H1 (cell line): ENCODE data around the gene SLC1A1. TPM values are rescaled to one million over a fixed set of nuclear protein-coding genes. Genes with fewer than 3 reads are reported as not detected.

Experiments
- CTCF ChIA-PET: fragments of 300-600 bp; sonication (Branson Sonifier 250); formaldehyde crosslinking; loops from one replicate; lab custom pipeline; 2021; ENCODE audit not compliant: partially characterized antibody; lab: Charles Lee
- POLR2A ChIA-PET: fragments of 300-600 bp; sonication (Branson Sonifier 250); formaldehyde crosslinking; loops from one replicate; lab custom pipeline; 2021; ENCODE audit warnings: inconsistent platforms; ENCODE audit not compliant: partially characterized antibody; lab: Charles Lee
- DNase-seq, 2 experiments: peaks; one replicate each; pipeline versions ENCODE4 v3.0.0 to v3.0.0-alpha.2; 2010 to 2022; ENCODE audit warnings: low spot score in 2 of 2, low read depth in 1 of 2, mixed read lengths in 1 of 2
- FAIRE-seq: peaks from 2 replicates; lab custom pipeline; 2011; peaks lifted over from hg19 to GRCh38; lab: Jason Lieb, UNC
- H2AFZ ChIP-seq: 2 replicates; pipeline ENCODE4 v1.8.1; 2012; ENCODE audit warnings: low read length, inconsistent platforms
- H2AK5ac ChIP-seq: 2 replicates; pipeline ENCODE4 v1.6.1; 2013; ENCODE audit warnings: low read depth, low read length
- H2BK120ac ChIP-seq: replicated peaks from 2 replicates; pipeline ENCODE3; 2013; ENCODE audit warnings: low read depth, low read length, inconsistent platforms
- H2BK12ac ChIP-seq: 2 replicates; pipeline ENCODE4 v1.6.1; 2013; ENCODE audit warnings: low read depth, low read length
- H2BK15ac ChIP-seq: 2 replicates; pipeline ENCODE4 v1.6.1; 2013; ENCODE audit warnings: low read length
- H2BK20ac ChIP-seq: 2 replicates; pipeline ENCODE4 v1.6.1; 2013; ENCODE audit warnings: low read length
- H2BK5ac ChIP-seq: 2 replicates; pipeline ENCODE4 v1.6.1; 2013; ENCODE audit warnings: low read depth, low read length
- H3K14ac ChIP-seq: 2 replicates; pipeline ENCODE4 v1.6.1; 2013; ENCODE audit warnings: inconsistent platforms; ENCODE audit not compliant: insufficient read length
- H3K18ac ChIP-seq: 2 replicates; pipeline ENCODE4 v1.6.1; 2013; ENCODE audit warnings: low read length; ENCODE audit errors: extremely low read depth
- H3K23ac ChIP-seq: 2 replicates; pipeline ENCODE4 v1.6.1; 2013; ENCODE audit warnings: inconsistent platforms; ENCODE audit not compliant: insufficient read length
- H3K23me2 ChIP-seq: 2 replicates; pipeline ENCODE4 v1.6.1; 2013; ENCODE audit warnings: low read depth, low read length
- H3K27ac ChIP-seq: 2 replicates; pipeline ENCODE4 v1.6.1; 2011; ENCODE audit warnings: low read depth, low read length, inconsistent platforms
- H3K27me3 ChIP-seq, 4 experiments: replicated peaks in 1 of 4; 1 replicate in 1 of 4; 2 replicates in 3 of 4; pipeline versions ENCODE4 v1.6.1 to v1.8.1; 2011 to 2013; ENCODE audit warnings: low read length in 3 of 4, mild to moderate bottlenecking in 3 of 4, inconsistent platforms in 2 of 4, mixed read lengths in 2 of 4, moderate library complexity in 1 of 4; ENCODE audit not compliant: control insufficient read depth in 3 of 4, insufficient read depth in 3 of 4; ENCODE audit errors: extremely low read depth in 1 of 4
- H3K36me3 ChIP-seq, 4 experiments: 2 replicates each; pipeline versions ENCODE4 v1.6.1 to v1.8.1; 2011 to 2013; ENCODE audit warnings: mild to moderate bottlenecking in 4 of 4, low read length in 3 of 4, moderate library complexity in 2 of 4, control low read depth in 1 of 4, inconsistent platforms in 1 of 4; ENCODE audit not compliant: insufficient read depth in 4 of 4, control insufficient read depth in 2 of 4
- H3K4ac ChIP-seq: replicated peaks from 2 replicates; pipeline ENCODE3; 2013; ENCODE audit warnings: low read length, low read depth, mixed read lengths, inconsistent platforms; ENCODE audit not compliant: insufficient read length
- H3K4me1 ChIP-seq, 4 experiments: replicated peaks in 1 of 4; 1 replicate in 1 of 4; 2 replicates in 3 of 4; pipeline versions ENCODE4 v1.6.1 to v1.8.1; 2011 to 2013; ENCODE audit warnings: low read length in 3 of 4, inconsistent platforms in 2 of 4, mixed read lengths in 1 of 4; ENCODE audit not compliant: insufficient read depth in 4 of 4, control insufficient read depth in 3 of 4
- H3K4me2 ChIP-seq, 2 experiments: 2 replicates each; pipeline versions ENCODE4 v1.6.1 to v1.8.1; 2011 to 2013; ENCODE audit warnings: low read depth in 2 of 2, low read length in 2 of 2, control low read depth in 1 of 2, inconsistent platforms in 1 of 2, mild to moderate bottlenecking in 1 of 2; ENCODE audit not compliant: insufficient read depth in 1 of 2
- H3K4me3 ChIP-seq, 4 experiments: fragments of 200-600, 300-600 bp in 1 of 4; sonication (generic), shearing (Covaris generic), sonication (Bioruptor Twin) in 1 of 4; 2 replicates each; pipeline versions ENCODE4 v1.5.1 to v1.8.1; 2011 to 2016; ENCODE audit warnings: low read length in 4 of 4, low read depth in 3 of 4, control low read depth in 2 of 4, inconsistent platforms in 2 of 4, mild to moderate bottlenecking in 2 of 4, mixed read lengths in 1 of 4, moderate library complexity in 1 of 4; ENCODE audit not compliant: insufficient read depth in 2 of 4; ENCODE audit errors: extremely low read depth in 1 of 4
- H3K56ac ChIP-seq: replicated peaks from 2 replicates; pipeline ENCODE3; 2013; ENCODE audit warnings: low read depth, mild to moderate bottlenecking, mixed read lengths, low read length, inconsistent platforms; ENCODE audit not compliant: insufficient read length
- H3K79me1 ChIP-seq: 2 replicates; pipeline ENCODE4 v1.6.1; 2013; ENCODE audit warnings: low read depth, low read length, control low read depth
- H3K79me2 ChIP-seq, 2 experiments: 2 replicates each; pipeline versions ENCODE4 v1.6.1 to v1.8.1; 2012 to 2013; ENCODE audit warnings: low read length in 2 of 2, mild to moderate bottlenecking in 2 of 2, inconsistent platforms in 1 of 2; ENCODE audit not compliant: insufficient read depth in 2 of 2, control insufficient read depth in 1 of 2
- H3K9ac ChIP-seq, 4 experiments: replicated peaks in 1 of 4; 1 replicate in 1 of 4; 2 replicates in 3 of 4; pipeline versions ENCODE4 v1.6.1 to v1.8.1; 2011 to 2013; ENCODE audit warnings: low read depth in 3 of 4, low read length in 3 of 4, control low read depth in 2 of 4, mild to moderate bottlenecking in 2 of 4, moderate library complexity in 2 of 4, inconsistent platforms in 1 of 4; ENCODE audit errors: extremely low read depth in 1 of 4
- H3K9me3 ChIP-seq, 2 experiments: 2 replicates each; pipeline versions ENCODE4 v1.6.1 to v1.8.1; 2012 to 2013; ENCODE audit warnings: mild to moderate bottlenecking in 2 of 2, moderate library complexity in 2 of 2, control low read depth in 1 of 2, inconsistent platforms in 1 of 2, low read depth in 1 of 2, low read length in 1 of 2, mixed read lengths in 1 of 2; ENCODE audit not compliant: insufficient read depth in 2 of 2
- H4K20me1 ChIP-seq, 2 experiments: replicated peaks in 1 of 2; 2 replicates each; pipeline versions ENCODE3 to v1.8.1; 2011 to 2013; ENCODE audit warnings: inconsistent platforms in 2 of 2, low read length in 2 of 2, mild to moderate bottlenecking in 1 of 2; ENCODE audit not compliant: insufficient read depth in 2 of 2, control insufficient read depth in 1 of 2
- H4K5ac ChIP-seq: 2 replicates; pipeline ENCODE4 v1.6.1; 2013; ENCODE audit warnings: low read length, low read depth, mixed read lengths, inconsistent platforms; ENCODE audit not compliant: insufficient read length
- H4K8ac ChIP-seq: 2 replicates; pipeline ENCODE4 v1.8.0; 2013; ENCODE audit warnings: mild to moderate bottlenecking, moderate library complexity, low read length, inconsistent platforms; ENCODE audit not compliant: insufficient read depth; ENCODE audit errors: extremely low read depth
- H4K91ac ChIP-seq: replicated peaks from 2 replicates; pipeline ENCODE3; 2013; ENCODE audit warnings: low read length, mixed read lengths, inconsistent platforms; ENCODE audit not compliant: insufficient read length
- EZH2 ChIP-seq: fragments of 200-600 bp; sonication (generic); IDR thresholded peaks from 2 replicates; pipeline ENCODE4 v1.7.1; 2012; ENCODE audit warnings: low read depth, mild to moderate bottlenecking, moderate library complexity, low read length, inconsistent platforms; ENCODE audit not compliant: severe bottlenecking
- NANOG ChIP-seq: IDR thresholded peaks from 2 replicates; pipeline ENCODE4 v1.6.1; 2011; ENCODE audit warnings: low read length, low read depth, mild to moderate bottlenecking, inconsistent platforms; ENCODE audit not compliant: insufficient read depth, poor library complexity, severe bottlenecking
- POU5F1 ChIP-seq: IDR thresholded peaks from 2 replicates; pipeline ENCODE4 v1.6.1; 2011; ENCODE audit warnings: low read depth, mild to moderate bottlenecking, low read length, moderate library complexity
- WGBS, 2 experiments: shearing (Covaris generic) in 1 of 2; methylation state at CpG; one replicate each; pipeline versions ENCODE4 v1.1.6 to v1.1.7; 2013 to 2015; ENCODE audit warnings: low lambda C conversion rate in 2 of 2, mixed read lengths in 2 of 2, inconsistent platforms in 1 of 2, low coverage in 1 of 2, missing lambda C conversion rate in 1 of 2; ENCODE audit not compliant: insufficient replicate concordance in 2 of 2, insufficient coverage in 1 of 2, insufficient read length in 1 of 2; ENCODE audit errors: extremely low coverage in 1 of 2, missing lambda C conversion rate in 1 of 2; 5-methylcytosine and 5-hydroxymethylcytosine counted together
- polyA plus RNA-seq, 7 experiments: library from polyadenylated mRNA; depleted of rRNA in 3 of 7; stranded (reverse) in 5 of 7; unstranded in 2 of 7; fragments of >200 nt in 5 of 7; fragments of 200-250 nt in 2 of 7; gene quantifications; 1 replicate in 5 of 7; 2 replicates in 1 of 7; 4 replicates in 1 of 7; pipeline versions ENCODE4 v1.2.1 to v1.2.3, GENCODE V29; 2011 to 2013; ENCODE audit warnings: missing spikeins in 2 of 7, mixed read lengths in 2 of 7
- total RNA-seq: library from RNA; stranded (reverse); fragmentation: NEBNext Ultra II Directional; extraction: Animal tissue kit (Norgen Biotek cat#: 25700); gene quantifications from 2 replicates; pipeline ENCODE4 v1.2.1, GENCODE V29; 2021

SLC1A1 gene
- total and polyA plus RNA-seq, 2 of the 8 experiments (the other 6 are each of a cell fraction or from before 2014, with no cell fraction given), result 4.7 to 11.7 TPM

GRCh38 chr9:4509590-4509984 lies 19.3 kb downstream of the SLC1A1 start:
- Histone ChIP-seq H2BK15ac (no peak overlapping the region), H4K91ac (no peak overlapping the region), H3K18ac (no peak overlapping the region), H3K14ac (no peak overlapping the region), H2AFZ (no peak overlapping the region), H4K5ac (no peak overlapping the region), H3K9me3 (no peaks in the 10 kb centered on the region)
- ChIA-PET CTCF (interaction anchor here (1.3 to 3.4 kb wide), 2 partner anchors 9 to 39 kb away, joined by 3 to 23 read pairs; no protein-coding TSS in a partner anchor), POLR2A (no interaction called here)
- TF ChIP-seq NANOG, result no peak
- TF ChIP-seq EZH2, result no peak
- TF ChIP-seq POU5F1, result no peak
- TF ChIP-seq, all 59 proteins: peak for 0
- WGBS, 2 experiments, result 84% methylated on average over 3 of the region's 3 CpGs; no CpG with 5 or more reads in 1 of the 2 experiments
- Histone ChIP-seq H3K27ac (no peak overlapping the region), H2AK5ac (no peak overlapping the region), H3K27me3 (no peaks in the 10 kb centered on the region), H3K4me1 (peaks cover 0 to 9% (median 5%) of the 10 kb centered on the region in 4 experiments; a peak in 4 of 7 replicates), H3K4me3 (no peak overlapping the region), H3K79me2 (no peaks in the 10 kb centered on the region), H2BK20ac (no peak overlapping the region), H3K23me2 (no peaks in the 10 kb centered on the region), H3K79me1 (no peaks in the 10 kb centered on the region), H3K4ac (no peak overlapping the region), H2BK12ac (no peak overlapping the region), H4K20me1 (no peaks in the 10 kb centered on the region), H3K56ac (no peak overlapping the region), H2BK120ac (no peak overlapping the region), H4K8ac (no peak overlapping the region), H3K36me3 (no peaks in the 10 kb centered on the region), H3K4me2 (no peak overlapping the region), H2BK5ac (no peak overlapping the region), H3K9ac (no peak overlapping the region), H3K23ac (no peak overlapping the region)
- DNase-seq (no peak), FAIRE-seq (no peak)
